AG09309 (cell line): ENCODE results near the gene DLGAP1.

Source experiments
- DNase-seq: peaks from one replicate; pipeline ENCODE4 v3.0.0-alpha.2; 2010; ENCODE audit warnings: low read depth
- H3K4me3 ChIP-seq: 2 replicates; pipeline ENCODE4 v1.5.1; 2011; ENCODE audit warnings: mild to moderate bottlenecking, low read depth, low read length, moderate library complexity; ENCODE audit not compliant: control insufficient read depth
- TF ChIP-seq, protein P1 (sequence below): IDR thresholded peaks from 2 replicates; pipeline ENCODE4 v1.5.1; 2011; ENCODE audit warnings: mild to moderate bottlenecking, low read depth, low read length, inconsistent platforms; ENCODE audit not compliant: insufficient read depth, control insufficient read depth; ENCODE audit errors: missing control alignments

The DLGAP1 gene

DNA sequence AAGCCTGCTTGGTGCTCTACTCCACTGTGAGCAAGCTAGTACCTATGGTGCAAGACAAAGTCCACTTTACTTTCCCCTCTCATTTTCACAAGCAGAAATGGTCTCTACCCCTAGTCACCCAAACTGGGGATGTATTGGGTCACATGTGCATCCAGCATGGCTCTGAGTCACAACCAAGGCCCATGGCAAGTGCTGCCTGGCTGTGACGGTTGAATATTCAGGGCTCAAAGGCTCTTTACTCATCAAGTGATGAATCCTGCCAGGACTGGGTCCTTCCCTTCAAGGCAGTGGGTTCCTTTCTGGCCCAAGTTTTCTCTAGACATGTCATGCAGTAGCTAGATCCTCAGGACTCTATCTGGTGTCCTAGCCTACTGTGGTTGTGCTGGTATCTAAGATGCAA lies 311.5 kb downstream of the DLGAP1 start:
- H3K4me3 ChIP-seq = no peak overlapping the region
- DNase-seq = no peak
- TF ChIP-seq, protein P1, sequence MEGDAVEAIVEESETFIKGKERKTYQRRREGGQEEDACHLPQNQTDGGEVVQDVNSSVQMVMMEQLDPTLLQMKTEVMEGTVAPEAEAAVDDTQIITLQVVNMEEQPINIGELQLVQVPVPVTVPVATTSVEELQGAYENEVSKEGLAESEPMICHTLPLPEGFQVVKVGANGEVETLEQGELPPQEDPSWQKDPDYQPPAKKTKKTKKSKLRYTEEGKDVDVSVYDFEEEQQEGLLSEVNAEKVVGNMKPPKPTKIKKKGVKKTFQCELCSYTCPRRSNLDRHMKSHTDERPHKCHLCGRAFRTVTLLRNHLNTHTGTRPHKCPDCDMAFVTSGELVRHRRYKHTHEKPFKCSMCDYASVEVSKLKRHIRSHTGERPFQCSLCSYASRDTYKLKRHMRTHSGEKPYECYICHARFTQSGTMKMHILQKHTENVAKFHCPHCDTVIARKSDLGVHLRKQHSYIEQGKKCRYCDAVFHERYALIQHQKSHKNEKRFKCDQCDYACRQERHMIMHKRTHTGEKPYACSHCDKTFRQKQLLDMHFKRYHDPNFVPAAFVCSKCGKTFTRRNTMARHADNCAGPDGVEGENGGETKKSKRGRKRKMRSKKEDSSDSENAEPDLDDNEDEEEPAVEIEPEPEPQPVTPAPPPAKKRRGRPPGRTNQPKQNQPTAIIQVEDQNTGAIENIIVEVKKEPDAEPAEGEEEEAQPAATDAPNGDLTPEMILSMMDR = no peak

DNA sequence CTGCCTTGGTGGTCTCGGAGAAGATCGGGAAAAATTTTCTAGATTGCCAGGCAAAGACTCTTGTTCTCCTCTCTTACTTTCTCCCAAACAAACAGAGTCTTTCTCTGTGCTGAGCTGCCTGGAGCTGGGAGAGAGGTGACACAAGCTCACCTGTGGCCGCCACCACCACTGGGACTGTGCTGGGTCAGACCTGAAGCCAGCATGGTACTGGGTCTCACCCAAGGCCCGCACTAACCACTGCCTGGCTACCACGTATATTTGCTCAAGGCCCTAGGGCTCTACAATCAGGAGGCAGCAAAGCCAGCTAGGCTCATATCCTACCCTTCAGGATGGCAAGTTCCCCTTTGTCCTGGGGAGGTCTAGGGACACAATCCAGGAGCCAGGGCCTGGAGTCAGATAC lies 312.2 kb downstream of the DLGAP1 start:
- TF ChIP-seq, protein P1 = no peak
- no peak for DNase-seq
- H3K4me3 ChIP-seq = no peak overlapping the region

- no peak for DNase-seq
- no peak overlapping the region for H3K4me3 ChIP-seq
- TF ChIP-seq, protein P1 = no peak
Observed at GRCh38 chr18:4134700-4135099, 320.4 kb downstream of the DLGAP1 start.

- no peak overlapping the region for H3K4me3 ChIP-seq
- TF ChIP-seq, protein P1 = no peak
- DNase-seq = no peak
Observed at GRCh38 chr18:4130734-4131719, 324.1 kb downstream of the DLGAP1 start.

- TF ChIP-seq, protein P1 = no peak
- no peak overlapping the region for H3K4me3 ChIP-seq
- DNase-seq = no peak
Observed at GRCh38 chr18:4126939-4127338, 328.2 kb downstream of the DLGAP1 start.

DNA sequence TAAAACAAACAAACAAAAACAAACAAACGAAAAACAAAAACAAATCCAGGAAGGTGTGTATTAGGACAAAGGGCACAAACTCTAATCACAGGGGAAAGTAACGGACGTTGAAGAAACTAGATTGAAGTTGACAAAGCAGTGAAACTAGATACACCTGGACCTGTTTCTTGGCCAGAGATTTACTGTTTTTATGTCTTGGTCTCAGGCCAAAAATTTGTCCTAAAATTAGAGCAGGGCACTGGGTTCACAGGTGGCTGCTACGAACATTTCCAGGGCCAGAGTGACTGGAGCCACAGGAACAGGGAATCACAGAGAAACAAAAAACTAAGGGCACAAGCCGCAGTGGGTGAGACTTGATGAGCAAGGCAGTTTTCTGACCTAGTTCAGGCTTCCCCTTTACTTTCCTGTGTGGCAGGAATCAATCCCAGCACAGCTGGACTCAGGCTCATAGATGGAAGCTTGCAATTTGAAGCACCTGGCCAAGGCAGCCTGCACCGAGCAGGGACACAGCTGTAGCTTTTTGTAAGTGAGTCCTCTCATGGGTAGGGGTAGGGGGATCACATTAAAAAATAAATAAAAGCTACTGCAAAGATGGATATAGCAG lies 329.4 kb downstream of the DLGAP1 start:
- TF ChIP-seq, protein P1 = no peak
- no peak for DNase-seq
- no peak overlapping the region for H3K4me3 ChIP-seq
